ENCODE measurements around the gene TRAM2. TPM values are rescaled to one million over a fixed set of nuclear protein-coding genes. Genes with fewer than 3 reads are reported as not detected.

Gene TRAM2
- total and polyA plus RNA-seq, 10 of the 15 experiments (the other 5 are each of a cell fraction or from before 2014, with no cell fraction given) = 2.5 to 15.0 (median 11.0) TPM

DNA sequence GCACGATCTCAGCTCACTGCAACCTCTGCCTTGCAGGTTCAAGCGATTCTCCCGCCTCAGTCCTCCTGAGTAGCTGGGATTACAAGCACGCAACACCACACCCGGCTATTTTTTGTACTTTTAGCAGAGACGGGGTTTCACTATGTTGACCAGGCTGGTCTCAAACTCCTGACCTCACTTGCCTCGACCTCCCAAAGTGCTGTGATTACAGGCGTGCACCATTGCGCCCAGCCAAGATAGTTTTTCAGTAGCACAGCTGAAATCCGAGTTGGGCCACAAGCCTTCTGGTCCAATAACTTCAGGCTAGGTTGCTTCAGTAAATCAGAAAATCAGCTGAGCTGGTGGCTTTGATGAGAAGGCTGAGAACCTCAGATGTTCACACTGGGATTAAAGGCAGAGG is 65.7 kb downstream of the TRAM2 start:
- in situ Hi-C loops (cut with MboI) = no loop called here

More for the DNA sequence above, 65.7 kb downstream of the TRAM2 start:
- no peak overlapping the region for H3K9ac ChIP-seq (ENCODE audit: control insufficient read depth, insufficient read depth, low read length)
- TF ChIP-seq MXI1 (IDR thresholded peaks at IDR 0.05; ENCODE audit: low read depth, low read length) (no peak), SMAD1 (IDR thresholded peaks at IDR 0.05; ENCODE audit: low read depth, partially characterized antibody) (no peak), TCF12 (IDR thresholded peaks at IDR 0.05; ENCODE audit: low read depth, low read length) (no peak), CREB1 (IDR thresholded peaks at IDR 0.05; ENCODE audit: low read depth) (no peak), MTA3 (IDR thresholded peaks at IDR 0.05; ENCODE audit: borderline replicate concordance, low read length) (no peak), IRF3 (IDR thresholded peaks at IDR 0.05) (no peak), LARP7 (IDR thresholded peaks at IDR 0.05) (no peak), TCF7 (IDR thresholded peaks at IDR 0.05; ENCODE audit: borderline replicate concordance) (no peak), ZNF384 (IDR thresholded peaks at IDR 0.05; ENCODE audit: borderline replicate concordance, low read depth, low read length) (no peak)
- TF ChIP-seq, protein P1, sequence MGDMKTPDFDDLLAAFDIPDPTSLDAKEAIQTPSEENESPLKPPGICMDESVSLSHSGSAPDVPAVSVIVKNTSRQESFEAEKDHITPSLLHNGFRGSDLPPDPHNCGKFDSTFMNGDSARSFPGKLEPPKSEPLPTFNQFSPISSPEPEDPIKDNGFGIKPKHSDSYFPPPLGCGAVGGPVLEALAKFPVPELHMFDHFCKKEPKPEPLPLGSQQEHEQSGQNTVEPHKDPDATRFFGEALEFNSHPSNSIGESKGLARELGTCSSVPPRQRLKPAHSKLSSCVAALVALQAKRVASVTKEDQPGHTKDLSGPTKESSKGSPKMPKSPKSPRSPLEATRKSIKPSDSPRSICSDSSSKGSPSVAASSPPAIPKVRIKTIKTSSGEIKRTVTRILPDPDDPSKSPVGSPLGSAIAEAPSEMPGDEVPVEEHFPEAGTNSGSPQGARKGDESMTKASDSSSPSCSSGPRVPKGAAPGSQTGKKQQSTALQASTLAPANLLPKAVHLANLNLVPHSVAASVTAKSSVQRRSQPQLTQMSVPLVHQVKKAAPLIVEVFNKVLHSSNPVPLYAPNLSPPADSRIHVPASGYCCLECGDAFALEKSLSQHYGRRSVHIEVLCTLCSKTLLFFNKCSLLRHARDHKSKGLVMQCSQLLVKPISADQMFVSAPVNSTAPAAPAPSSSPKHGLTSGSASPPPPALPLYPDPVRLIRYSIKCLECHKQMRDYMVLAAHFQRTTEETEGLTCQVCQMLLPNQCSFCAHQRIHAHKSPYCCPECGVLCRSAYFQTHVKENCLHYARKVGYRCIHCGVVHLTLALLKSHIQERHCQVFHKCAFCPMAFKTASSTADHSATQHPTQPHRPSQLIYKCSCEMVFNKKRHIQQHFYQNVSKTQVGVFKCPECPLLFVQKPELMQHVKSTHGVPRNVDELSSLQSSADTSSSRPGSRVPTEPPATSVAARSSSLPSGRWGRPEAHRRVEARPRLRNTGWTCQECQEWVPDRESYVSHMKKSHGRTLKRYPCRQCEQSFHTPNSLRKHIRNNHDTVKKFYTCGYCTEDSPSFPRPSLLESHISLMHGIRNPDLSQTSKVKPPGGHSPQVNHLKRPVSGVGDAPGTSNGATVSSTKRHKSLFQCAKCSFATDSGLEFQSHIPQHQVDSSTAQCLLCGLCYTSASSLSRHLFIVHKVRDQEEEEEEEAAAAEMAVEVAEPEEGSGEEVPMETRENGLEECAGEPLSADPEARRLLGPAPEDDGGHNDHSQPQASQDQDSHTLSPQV (IDR thresholded peaks at IDR 0.05) = no peak
- TF ChIP-seq, protein P2, sequence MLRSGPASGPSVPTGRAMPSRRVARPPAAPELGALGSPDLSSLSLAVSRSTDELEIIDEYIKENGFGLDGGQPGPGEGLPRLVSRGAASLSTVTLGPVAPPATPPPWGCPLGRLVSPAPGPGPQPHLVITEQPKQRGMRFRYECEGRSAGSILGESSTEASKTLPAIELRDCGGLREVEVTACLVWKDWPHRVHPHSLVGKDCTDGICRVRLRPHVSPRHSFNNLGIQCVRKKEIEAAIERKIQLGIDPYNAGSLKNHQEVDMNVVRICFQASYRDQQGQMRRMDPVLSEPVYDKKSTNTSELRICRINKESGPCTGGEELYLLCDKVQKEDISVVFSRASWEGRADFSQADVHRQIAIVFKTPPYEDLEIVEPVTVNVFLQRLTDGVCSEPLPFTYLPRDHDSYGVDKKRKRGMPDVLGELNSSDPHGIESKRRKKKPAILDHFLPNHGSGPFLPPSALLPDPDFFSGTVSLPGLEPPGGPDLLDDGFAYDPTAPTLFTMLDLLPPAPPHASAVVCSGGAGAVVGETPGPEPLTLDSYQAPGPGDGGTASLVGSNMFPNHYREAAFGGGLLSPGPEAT (IDR thresholded peaks at IDR 0.05; ENCODE audit: low read depth) = no peak
- SMC1A ChIA-PET (ENCODE audit: uncharacterized antibody, unreplicated experiment) = no interaction called here
- FAIRE-seq = no peak
- intact Hi-C loops (cut with micrococcal nuclease; ENCODE audit: unreplicated experiment) = no loop called here
- no TSS peak for BruUV-seq (replicated peaks)
- H3K36me3 ChIP-seq (ENCODE audit: control insufficient read depth in 2 of 2, insufficient read depth in 2 of 2, low read length in 1 of 2) = peaks cover 12 to 23% of the 10 kb centered on the region in 2 experiments; a peak in 3 of 4 replicates
- CTCF ChIA-PET = interaction anchor here (1.1 kb wide), 1 partner anchor 152 kb away, joined by 3 read pairs; no protein-coding TSS in a partner anchor
- RAD21 ChIA-PET (ENCODE audit: unreplicated experiment) = interaction anchor here (2.0 kb wide), 1 partner anchor 12 kb away, joined by 6 read pairs; no protein-coding TSS in a partner anchor
- no peaks in the 10 kb centered on the region; the same call in 1 of the 2 replicates for H3K4me1 ChIP-seq (ENCODE audit: control insufficient read depth, insufficient read depth, low read length)
- H4K20me1 ChIP-seq (ENCODE audit: control insufficient read depth, insufficient read depth) = no peaks in the 10 kb centered on the region
- DNase-seq (ENCODE audit: low read depth, low spot score) = no peak
- WGBS (ENCODE audit: insufficient coverage, insufficient replicate concordance, low lambda C conversion rate, missing lambda C conversion rate) = 95% methylated on average over 10 of the region's 10 CpGs
- no peaks in the 10 kb centered on the region for H3K79me2 ChIP-seq (ENCODE audit: control insufficient read depth, insufficient read depth, low read length)
- H3K27me3 ChIP-seq (replicated peaks in 1 of 2; ENCODE audit: control insufficient read depth in 2 of 2, insufficient read depth in 2 of 2, low read length in 1 of 2) = no peaks in the 10 kb centered on the region
- H2AFZ ChIP-seq (ENCODE audit: control insufficient read depth, low read depth, low read length) = no peak overlapping the region
- H3K9me3 ChIP-seq (replicated peaks; ENCODE audit: control insufficient read depth, insufficient read depth, low read length) = no peaks in the 10 kb centered on the region
- no peak for ATAC-seq
- no peak overlapping the region for H3K27ac ChIP-seq (ENCODE audit: control insufficient read depth, insufficient read depth)
- no peak overlapping the region for H3K4me2 ChIP-seq (ENCODE audit: control insufficient read depth, insufficient read depth)
- POLR2A ChIA-PET = interaction anchor here (1.1 kb wide), 1 partner anchor 15 kb away, joined by 4 read pairs; no protein-coding TSS in a partner anchor
- H3K4me3 ChIP-seq = no peak overlapping the region
